A549 (cell line): ENCODE data around the gene ZNF775. TPM values are rescaled to one million over a fixed set of nuclear protein-coding genes. Genes with fewer than 3 reads are reported as not detected.

ENCODE experiments used
- ATAC-seq, 2 experiments: fragments of 200-7000 bp in 1 of 2; fragments of >200 bp in 1 of 2; cut with Nextera tagmentation in 1 of 2; cut with Tn5 transposase in 1 of 2; 3 replicates each; pipeline versions ENCODE4 v1.8.0 to v1.9.1; 2018 to 2020; ENCODE audit warnings: mild to moderate bottlenecking in 1 of 2, moderate library complexity in 1 of 2
- CTCF ChIA-PET: fragments of 300-600 bp; sonication (Branson Sonifier 250); formaldehyde crosslinking; extraction: SDS; loops from one replicate; lab custom pipeline; 2021; ENCODE audit warnings: antibody characterized with exemption, inconsistent platforms; lab: Yijun Ruan, JAX
- POLR2A ChIA-PET: fragments of 350-600 bp; formaldehyde crosslinking; extraction: SDS; loops from one replicate; lab custom pipeline; 2021; ENCODE audit warnings: antibody characterized with exemption, inconsistent platforms; lab: Yijun Ruan, JAX
- DNase-seq, 2 experiments: peaks; one replicate each; pipeline versions ENCODE4 v3.0.0 to v3.0.0-alpha.2; 2011 to 2016; ENCODE audit warnings: low read depth in 1 of 2, low spot score in 1 of 2
- FAIRE-seq: peaks from 2 replicates; lab custom pipeline; 2011; peaks lifted over from hg19 to GRCh38; lab: Jason Lieb, UNC
- H3K27ac ChIP-seq, 2 experiments: fragments of >200 bp; sonication (Bioruptor Twin); formaldehyde crosslinking; 3 replicates each; pipeline ENCODE4 v1.5.1; 2016 to 2017
- H3K4me1 ChIP-seq: fragments of >200 bp; sonication (Bioruptor Twin); formaldehyde crosslinking; 3 replicates; pipeline ENCODE4 v1.6.1; 2016
- H3K4me2 ChIP-seq: fragments of >200 bp; sonication (Bioruptor Twin); formaldehyde crosslinking; 3 replicates; pipeline ENCODE4 v1.6.1; 2016
- H3K4me3 ChIP-seq: fragments of >200 bp; sonication (Bioruptor Twin); formaldehyde crosslinking; 3 replicates; pipeline ENCODE4 v1.5.1; 2016
- H3K9me3 ChIP-seq: fragments of >200 bp; sonication (Bioruptor Twin); formaldehyde crosslinking; 3 replicates; pipeline ENCODE4 v1.6.1; 2016
- BHLHE40 ChIP-seq: IDR thresholded peaks from 2 replicates; pipeline ENCODE4 v1.6.1; 2012; ENCODE audit warnings: low read depth, low read length, inconsistent platforms
- CBX8 ChIP-seq: fragments of 200-600 bp; sonication (generic); IDR thresholded peaks from 2 replicates; pipeline ENCODE4 v1.6.1; 2016
- ESRRA ChIP-seq: fragments of 150-350 bp; IDR thresholded peaks from 2 replicates; pipeline ENCODE4 v1.6.1; 2014; ENCODE audit warnings: mild to moderate bottlenecking, low read length, borderline replicate concordance
- FOSL2 ChIP-seq, 2 experiments: fragments of 450-650 bp in 1 of 2; fragments of >200 bp in 1 of 2; sonication (Bioruptor Twin) in 1 of 2; formaldehyde crosslinking; IDR thresholded peaks; 2 replicates each; pipeline versions ENCODE4 v1.5.0 to v1.6.1; 2016 to 2020; ENCODE audit warnings: mild to moderate bottlenecking in 1 of 2, moderate library complexity in 1 of 2
- FOXS1 ChIP-seq: fragments of 250-450 bp; sonication (Bioruptor Pico); IDR thresholded peaks from 2 replicates; pipeline ENCODE4 v1.5.0; 2020; ENCODE audit warnings: mild to moderate bottlenecking, moderate library complexity
- HDAC2 ChIP-seq: fragments of 200-600 bp; sonication (generic); IDR thresholded peaks from 2 replicates; pipeline ENCODE4 v1.6.1; 2016
- HOXA7 ChIP-seq: fragments of 250-450 bp; sonication (Bioruptor Pico); IDR thresholded peaks from 2 replicates; pipeline ENCODE4 v1.5.0; 2020; ENCODE audit warnings: mild to moderate bottlenecking, moderate library complexity
- HOXB5 ChIP-seq: fragments of 250-450 bp; sonication (Bioruptor Pico); IDR thresholded peaks from 2 replicates; pipeline ENCODE4 v1.5.0; 2020; ENCODE audit warnings: mild to moderate bottlenecking, moderate library complexity
- MAFK ChIP-seq: fragments of 450-650 bp; IDR thresholded peaks from 2 replicates; pipeline ENCODE4 v1.6.1; 2014; ENCODE audit not compliant: partially characterized antibody
- NPAS2 ChIP-seq: fragments of 250-450 bp; sonication (Bioruptor Pico); IDR thresholded peaks from 2 replicates; pipeline ENCODE4 v1.8.0; 2022; ENCODE audit warnings: mild to moderate bottlenecking, moderate library complexity, borderline replicate concordance
- PHF8 ChIP-seq: fragments of 200-600 bp; sonication (generic); IDR thresholded peaks from 2 replicates; pipeline ENCODE4 v1.6.1; 2016; ENCODE audit warnings: low read depth, mild to moderate bottlenecking, antibody characterized with exemption, moderate library complexity, borderline replicate concordance
- POLR2AphosphoS2 ChIP-seq: conservative IDR thresholded peaks from 2 replicates; pipeline ENCODE4 v1.6.1; 2012; ENCODE audit warnings: low read length, improper control_type of control experiment, inconsistent platforms
- RNF2 ChIP-seq: fragments of 200-600 bp; sonication (generic); IDR thresholded peaks from 2 replicates; pipeline ENCODE4 v1.6.1; 2016; ENCODE audit warnings: low read depth, mild to moderate bottlenecking, antibody characterized with exemption, moderate library complexity, borderline replicate concordance
- USF2 ChIP-seq: fragments of 450-650 bp; IDR thresholded peaks from 2 replicates; pipeline ENCODE4 v1.6.1; 2014; ENCODE audit warnings: antibody characterized with exemption
- ZSCAN20 ChIP-seq: fragments of 250-450 bp; sonication (Bioruptor Pico); IDR thresholded peaks from 2 replicates; pipeline ENCODE4 v1.8.0; 2022; ENCODE audit warnings: mild to moderate bottlenecking, moderate library complexity
- WGBS: methylation state at CpG from one replicate; pipeline ENCODE4 v1.1.6; 2017; ENCODE audit errors: missing lambda C conversion rate; 5-methylcytosine and 5-hydroxymethylcytosine counted together
- polyA plus RNA-seq, 4 experiments: library from polyadenylated mRNA; depleted of rRNA in 3 of 4; stranded (reverse); fragments of >200 nt; fragmentation: RNase III in 1 of 4; extraction: RNeasy Plus Mini Kit Qiagen cat#74134 plus additional on column Dnase treatment in 1 of 4; gene quantifications; 2 replicates in 3 of 4; 3 replicates in 1 of 4; pipeline ENCODE4 v1.2.3, GENCODE V29; 2011 to 2017
- TF ChIP-seq, protein P1 (sequence below): fragments of 250-450 bp; sonication (Bioruptor Pico); IDR thresholded peaks from 2 replicates; pipeline ENCODE4 v1.5.0; 2020; ENCODE audit warnings: low read depth, mild to moderate bottlenecking, moderate library complexity
- TF ChIP-seq, protein P2 (sequence below): fragments of 250-450 bp; sonication (Bioruptor Pico); IDR thresholded peaks from 2 replicates; pipeline ENCODE4 v1.5.0; 2021; ENCODE audit warnings: mild to moderate bottlenecking, moderate library complexity, borderline replicate concordance
- TF ChIP-seq, protein P3 (sequence below): fragments of >200 bp; sonication (Bioruptor Twin); formaldehyde crosslinking; IDR thresholded peaks from 3 replicates; pipeline ENCODE4 v1.5.1; 2016

Gene ZNF775
- polyA plus RNA-seq, 2 of the 4 experiments (the other 2 are of a cell fraction), result 1.7 to 5.4 TPM

DNA sequence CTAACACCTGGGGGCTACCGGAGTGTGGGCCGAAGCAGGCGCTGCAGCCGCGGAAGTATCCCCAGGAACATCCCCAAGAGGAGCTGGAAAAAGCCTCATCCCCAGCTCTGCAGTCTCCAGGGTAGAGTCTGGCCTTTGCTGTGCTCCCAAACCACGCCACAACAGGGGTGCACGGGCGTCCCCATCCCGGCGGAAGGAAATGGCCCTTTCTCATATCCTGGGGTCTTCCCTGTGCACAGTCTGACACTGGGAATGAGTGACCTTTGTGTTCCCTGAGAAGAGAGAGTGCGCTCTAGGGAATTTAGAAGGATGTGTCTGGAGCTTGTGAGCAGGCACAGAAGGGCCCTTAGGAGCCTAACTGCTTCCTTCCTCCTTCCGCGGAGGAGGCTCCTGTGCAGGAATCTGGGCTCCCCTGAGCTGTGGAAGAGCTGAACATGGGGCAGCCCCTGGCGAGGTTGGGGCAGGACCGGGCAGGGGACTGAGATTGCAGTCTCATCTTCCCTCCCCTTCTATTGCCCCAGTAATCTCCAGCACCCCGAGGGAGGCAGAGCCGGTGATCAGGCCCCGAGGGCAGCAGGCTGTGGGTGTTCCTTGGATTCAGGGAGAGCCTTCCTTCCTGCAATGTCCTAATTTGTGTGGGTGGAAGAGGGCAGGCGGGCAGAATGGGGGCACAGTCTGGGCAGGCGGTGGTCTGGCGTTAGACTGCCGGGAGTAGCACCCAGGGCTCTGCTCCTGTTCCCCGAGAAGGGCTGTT, 9.2 kb upstream of the ZNF775 start (continued):
- TF ChIP-seq FOSL2 (IDR thresholded peaks at IDR 0.05), result no peak
- TF ChIP-seq FOSL2 (CRISPR knock-in tag; IDR thresholded peaks at IDR 0.05), result no peak
- no peak for TF ChIP-seq POLR2AphosphoS2

DNA sequence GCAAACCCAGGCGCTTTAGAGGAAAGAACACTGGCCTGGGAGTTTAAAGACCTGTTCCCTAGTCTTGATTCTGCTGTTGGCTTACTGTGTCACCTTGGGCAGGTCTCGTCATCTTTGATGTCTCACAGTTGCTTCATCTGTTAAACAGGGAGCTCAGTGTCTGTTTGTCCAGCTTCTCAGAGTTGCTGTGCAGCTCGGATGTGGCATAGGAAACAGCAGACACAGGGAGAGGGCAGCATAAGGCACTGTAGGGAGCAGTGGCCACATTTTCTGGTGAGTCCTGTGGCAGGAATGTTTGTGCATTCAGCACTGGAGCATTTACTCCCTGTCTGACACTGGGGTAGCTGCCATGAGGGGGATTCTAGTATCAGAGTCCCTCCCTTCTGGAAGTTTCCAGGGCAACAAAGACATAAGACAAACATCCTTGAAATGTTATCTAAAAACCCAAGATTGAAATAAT, 8.5 kb upstream of the ZNF775 start:
- peak overlapping the region; percentile 96 to 100; a peak in 4 of 6 replicates for H3K27ac ChIP-seq
- CTCF ChIA-PET, result interaction anchor here (1.0 to 6.7 kb wide), 4 partner anchors 8 to 40 kb away, joined by 3 to 44 read pairs (median 6); no protein-coding TSS in a partner anchor

More for the DNA sequence above, 8.5 kb upstream of the ZNF775 start:
- POLR2A ChIA-PET, result interaction anchor here (3.1 kb wide), 2 partner anchors 7 to 34 kb away, joined by 20 to 44 read pairs; a partner anchor contains a TSS
- WGBS, result 87% methylated on average over 3 of the region's 3 CpGs
- no peak for DNase-seq
- Histone ChIP-seq H3K9me3 (no peaks in the 10 kb centered on the region), H3K4me3 (peak overlapping the region; percentile 96; the same call in 1 of the 3 replicates), H3K4me2 (peak overlapping the region; percentile 100), H3K4me1 (peaks cover 19% of the 10 kb centered on the region; the same call in 2 of the 3 replicates)
- FAIRE-seq, result no peak
- TF ChIP-seq NPAS2 (CRISPR knock-in tag), result no peak
- TF ChIP-seq USF2, result no peak
- TF ChIP-seq HOXA7 (CRISPR knock-in tag), result no peak
- TF ChIP-seq HOXB5, result no peak
- TF ChIP-seq RNF2, result no peak
- no peak for TF ChIP-seq ZSCAN20
- TF ChIP-seq, protein P1, sequence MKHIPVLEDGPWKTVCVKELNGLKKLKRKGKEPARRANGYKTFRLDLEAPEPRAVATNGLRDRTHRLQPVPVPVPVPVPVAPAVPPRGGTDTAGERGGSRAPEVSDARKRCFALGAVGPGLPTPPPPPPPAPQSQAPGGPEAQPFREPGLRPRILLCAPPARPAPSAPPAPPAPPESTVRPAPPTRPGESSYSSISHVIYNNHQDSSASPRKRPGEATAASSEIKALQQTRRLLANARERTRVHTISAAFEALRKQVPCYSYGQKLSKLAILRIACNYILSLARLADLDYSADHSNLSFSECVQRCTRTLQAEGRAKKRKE (CRISPR knock-in tag), result no peak
- no peak for TF ChIP-seq FOXS1 (CRISPR knock-in tag)
- no peak for TF ChIP-seq PHF8
- no peak for TF ChIP-seq HDAC2
- no peak for TF ChIP-seq POLR2AphosphoS2
- TF ChIP-seq, protein P2, sequence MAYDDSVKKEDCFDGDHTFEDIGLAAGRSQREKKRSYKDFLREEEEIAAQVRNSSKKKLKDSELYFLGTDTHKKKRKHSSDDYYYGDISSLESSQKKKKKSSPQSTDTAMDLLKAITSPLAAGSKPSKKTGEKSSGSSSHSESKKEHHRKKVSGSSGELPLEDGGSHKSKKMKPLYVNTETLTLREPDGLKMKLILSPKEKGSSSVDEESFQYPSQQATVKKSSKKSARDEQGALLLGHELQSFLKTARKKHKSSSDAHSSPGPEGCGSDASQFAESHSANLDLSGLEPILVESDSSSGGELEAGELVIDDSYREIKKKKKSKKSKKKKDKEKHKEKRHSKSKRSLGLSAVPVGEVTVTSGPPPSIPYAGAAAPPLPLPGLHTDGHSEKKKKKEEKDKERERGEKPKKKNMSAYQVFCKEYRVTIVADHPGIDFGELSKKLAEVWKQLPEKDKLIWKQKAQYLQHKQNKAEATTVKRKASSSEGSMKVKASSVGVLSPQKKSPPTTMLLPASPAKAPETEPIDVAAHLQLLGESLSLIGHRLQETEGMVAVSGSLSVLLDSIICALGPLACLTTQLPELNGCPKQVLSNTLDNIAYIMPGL, result no peak
- no peak for TF ChIP-seq BHLHE40
- no peak for TF ChIP-seq CBX8
- no peak for TF ChIP-seq ESRRA
- TF ChIP-seq, protein P3, sequence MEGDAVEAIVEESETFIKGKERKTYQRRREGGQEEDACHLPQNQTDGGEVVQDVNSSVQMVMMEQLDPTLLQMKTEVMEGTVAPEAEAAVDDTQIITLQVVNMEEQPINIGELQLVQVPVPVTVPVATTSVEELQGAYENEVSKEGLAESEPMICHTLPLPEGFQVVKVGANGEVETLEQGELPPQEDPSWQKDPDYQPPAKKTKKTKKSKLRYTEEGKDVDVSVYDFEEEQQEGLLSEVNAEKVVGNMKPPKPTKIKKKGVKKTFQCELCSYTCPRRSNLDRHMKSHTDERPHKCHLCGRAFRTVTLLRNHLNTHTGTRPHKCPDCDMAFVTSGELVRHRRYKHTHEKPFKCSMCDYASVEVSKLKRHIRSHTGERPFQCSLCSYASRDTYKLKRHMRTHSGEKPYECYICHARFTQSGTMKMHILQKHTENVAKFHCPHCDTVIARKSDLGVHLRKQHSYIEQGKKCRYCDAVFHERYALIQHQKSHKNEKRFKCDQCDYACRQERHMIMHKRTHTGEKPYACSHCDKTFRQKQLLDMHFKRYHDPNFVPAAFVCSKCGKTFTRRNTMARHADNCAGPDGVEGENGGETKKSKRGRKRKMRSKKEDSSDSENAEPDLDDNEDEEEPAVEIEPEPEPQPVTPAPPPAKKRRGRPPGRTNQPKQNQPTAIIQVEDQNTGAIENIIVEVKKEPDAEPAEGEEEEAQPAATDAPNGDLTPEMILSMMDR, result no peak
- no peak for TF ChIP-seq MAFK
- no peak for ATAC-seq
